Heart left ventricle (tissue), 16 donors: ENCODE data around the gene ARHGEF12. TPM values are rescaled to one million over a fixed set of nuclear protein-coding genes. Genes with fewer than 3 reads are reported as not detected.
A peak's percentile ranks its signal among the peaks of the same experiment; 100 is the strongest.

Experiments
- ATAC-seq, 4 donors: fragments of 200-7000 bp; cut with Tn5 transposase; one replicate each; pipeline ENCODE4 v1.9.1; 2020 to 2022; ENCODE audit warnings: moderate library complexity in 4 of 4, mild to moderate bottlenecking in 3 of 4, moderate number of reproducible peaks in 1 of 4
- DNase-seq, 5 donors: peaks; one replicate each; pipeline ENCODE4 v3.0.0-alpha.2; 2020
- H3K27ac ChIP-seq, 12 donors: fragments of 200-600 bp; sonication (generic) in 4 of 12; one replicate each; pipeline versions ENCODE4 v1.5.0 to v1.8.0; 2016 to 2022; ENCODE audit warnings: mild to moderate bottlenecking in 2 of 12
- H3K27me3 ChIP-seq, 9 donors: fragments of 200-600 bp; sonication (generic) in 2 of 9; one replicate each; pipeline versions ENCODE4 v1.5.1 to v1.8.0; 2016 to 2022; ENCODE audit warnings: mild to moderate bottlenecking in 3 of 9
- H3K36me3 ChIP-seq, 9 donors: fragments of 200-600 bp; sonication (generic) in 2 of 9; one replicate each; pipeline versions ENCODE4 v1.5.0 to v1.8.0; 2018 to 2022; ENCODE audit warnings: mild to moderate bottlenecking in 2 of 9
- H3K4me1 ChIP-seq, 12 donors: fragments of 200-600 bp; sonication (generic) in 4 of 12; one replicate each; pipeline versions ENCODE4 v1.5.0 to v1.8.0; 2016 to 2022; ENCODE audit warnings: mild to moderate bottlenecking in 3 of 12
- H3K4me3 ChIP-seq, 12 donors: fragments of 200-600 bp; sonication (generic) in 4 of 12; one replicate each; pipeline versions ENCODE4 v1.5.0 to v1.8.0; 2017 to 2022; ENCODE audit warnings: mild to moderate bottlenecking in 9 of 12, moderate library complexity in 4 of 12
- H3K9me3 ChIP-seq, 12 donors: fragments of 200-600 bp; sonication (generic) in 4 of 12; one replicate each; pipeline versions ENCODE4 v1.5.0 to v1.8.0; 2016 to 2022; ENCODE audit warnings: mild to moderate bottlenecking in 1 of 12
- POLR2A ChIP-seq, 2 donors: fragments of 450-650 bp; IDR thresholded peaks; one replicate each; pipeline ENCODE4 v1.6.1; 2017; ENCODE audit warnings: antibody characterized with exemption in 2 of 2, mild to moderate bottlenecking in 2 of 2, moderate library complexity in 2 of 2
- WGBS, 4 donors: extraction: QIAGEN DNeasy Blood & Tissue Kit in 2 of 4; methylation state at CpG; one replicate each; pipeline versions ENCODE4 v1.1.5 to v1.1.7; 2013 to 2018; 5-methylcytosine and 5-hydroxymethylcytosine counted together
- intact Hi-C, 10 donors: fragments of 100-400 bp; cut with DNase I; formaldehyde crosslinking; loops; one replicate each; pipeline versions ENCODE4 v1.11.1 to v1.14.2; 2022
- polyA plus RNA-seq, 2 donors: library from polyadenylated mRNA; stranded (reverse); fragments of 200-250 nt; gene quantifications; one replicate each; pipeline ENCODE4 v1.2.3, GENCODE V29; 2013
- total RNA-seq, 9 donors: library from RNA; depleted of rRNA in 2 of 9; stranded (reverse); fragments of >200 nt in 2 of 9; fragmentation: NEBNext Ultra II Directional in 3 of 9; extraction: Animal tissue kit (Norgen Biotek cat#: 25700) in 3 of 9; gene quantifications; one replicate each; pipeline versions ENCODE4 v1.1.0 to v1.2.4, GENCODE V29; 2016 to 2023
- TF ChIP-seq, protein P1 (sequence below), 12 donors: fragments of 200-600 bp; sonication (generic) in 4 of 12; IDR thresholded peaks; one replicate each; pipeline versions ENCODE4 v1.5.0 to v1.8.0; 2018 to 2022; ENCODE audit warnings: antibody characterized with exemption in 12 of 12, mild to moderate bottlenecking in 5 of 12
- donor health status: ischemic (EF 13 %, LVEDD 7.1; RV severe dilation, severe dysfunction).
- donor health status: healthy with polysubstance abuse.
- donor health status: DM: no; HTN: yes; CAD: no.
- donor health status: DM: no; HTN: no; CAD: no.
- donor health status: ischemic (EF 25% LVEDD 6.9; RV normal size, moderate dysfunction).
- donor health status: ischemic (EF 25% LVEDD 5.7; RV mildly dilated, moderate dysfunction).
- donor health status: healthy.
- donor health status: DM: yes; HTN: yes; CAD: no.
- donor health status: ischemic (EF 35%, LVEDD 5.7; RV mildly dilated, moderate dysfunction).
- donor health status: nonischemic (EF 11% LVEDD 7.7; RV severe dilation, severe dysfunction).
- donor health status: DM: yes; HTN: yes; CAD: no.
- donor health status: PGD.
- donor health status: ischemic (EF 29% LVEDD 5.4; RV normal size, mild dysfunction).
- donor health status: nonischemic (EF 23%, LVEDD 6.1; RV moderate dilation, normal function).

The ARHGEF12 gene
- total and polyA plus RNA-seq, 11 donors: 22.0 to 140 (median 112) TPM

DNA sequence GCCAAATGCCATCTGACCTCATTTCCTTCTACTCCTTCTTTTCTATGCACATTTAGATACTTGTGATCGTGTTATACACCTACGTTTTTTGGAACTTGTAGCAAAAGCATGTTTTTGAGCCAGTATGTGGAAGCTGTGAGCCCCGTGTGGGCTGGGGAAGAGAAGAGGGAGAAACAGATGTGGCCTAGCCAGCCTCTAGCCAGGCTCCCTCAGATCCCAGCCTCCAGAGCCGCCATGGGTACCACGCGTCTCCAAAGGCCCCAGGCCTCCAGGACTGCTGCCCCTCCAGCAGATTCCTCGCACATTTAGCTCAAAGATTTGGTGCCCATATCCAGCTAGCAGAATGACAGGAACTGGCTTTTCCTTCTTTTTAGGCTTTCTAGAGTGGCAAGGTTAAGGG, 28.1 kb upstream of the ARHGEF12 start:
- DNase-seq (no peak), ATAC-seq (no peak)
- H3K4me3 ChIP-seq: no peak overlapping the region
- H3K9me3 ChIP-seq: no peaks in the 10 kb centered on the region
- peaks cover 0 to 5% (median 0%) of the 10 kb centered on the region in 12 donors for H3K4me1 ChIP-seq
- TF ChIP-seq, protein P1, sequence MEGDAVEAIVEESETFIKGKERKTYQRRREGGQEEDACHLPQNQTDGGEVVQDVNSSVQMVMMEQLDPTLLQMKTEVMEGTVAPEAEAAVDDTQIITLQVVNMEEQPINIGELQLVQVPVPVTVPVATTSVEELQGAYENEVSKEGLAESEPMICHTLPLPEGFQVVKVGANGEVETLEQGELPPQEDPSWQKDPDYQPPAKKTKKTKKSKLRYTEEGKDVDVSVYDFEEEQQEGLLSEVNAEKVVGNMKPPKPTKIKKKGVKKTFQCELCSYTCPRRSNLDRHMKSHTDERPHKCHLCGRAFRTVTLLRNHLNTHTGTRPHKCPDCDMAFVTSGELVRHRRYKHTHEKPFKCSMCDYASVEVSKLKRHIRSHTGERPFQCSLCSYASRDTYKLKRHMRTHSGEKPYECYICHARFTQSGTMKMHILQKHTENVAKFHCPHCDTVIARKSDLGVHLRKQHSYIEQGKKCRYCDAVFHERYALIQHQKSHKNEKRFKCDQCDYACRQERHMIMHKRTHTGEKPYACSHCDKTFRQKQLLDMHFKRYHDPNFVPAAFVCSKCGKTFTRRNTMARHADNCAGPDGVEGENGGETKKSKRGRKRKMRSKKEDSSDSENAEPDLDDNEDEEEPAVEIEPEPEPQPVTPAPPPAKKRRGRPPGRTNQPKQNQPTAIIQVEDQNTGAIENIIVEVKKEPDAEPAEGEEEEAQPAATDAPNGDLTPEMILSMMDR (IDR thresholded peaks at IDR 0.05): no peak
- TF ChIP-seq POLR2A (IDR thresholded peaks at IDR 0.05): no peak
- H3K36me3 ChIP-seq: no peaks in the 10 kb centered on the region
- H3K27ac ChIP-seq: no peak overlapping the region
- H3K27me3 ChIP-seq: peaks cover 0 to 3% (median 0%) of the 10 kb centered on the region in 9 donors
- 83 to 90% (median 84%) methylated on average over 7 of the region's 7 CpGs for WGBS, 4 donors
- intact Hi-C loops: no loop called here

DNA sequence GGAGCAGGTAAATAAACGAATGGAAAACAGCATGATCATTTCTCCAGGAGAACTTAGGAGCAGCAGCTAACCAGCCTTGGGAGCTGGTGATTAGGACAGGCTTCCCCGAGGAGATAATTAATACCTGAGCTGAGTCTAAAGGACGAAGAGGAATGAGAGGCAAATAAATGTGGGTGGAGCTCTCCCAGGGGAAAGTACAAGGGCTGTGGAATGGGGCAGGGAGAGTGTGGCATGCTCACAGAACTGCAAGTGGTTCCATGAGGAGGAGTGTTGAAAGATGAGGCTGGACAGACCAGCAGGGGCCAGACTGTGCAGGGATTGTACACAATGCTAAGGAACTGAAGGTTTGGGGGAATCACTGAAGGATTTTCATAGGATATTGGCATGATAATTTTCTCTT, 25.3 kb upstream of the ARHGEF12 start:
- no peak overlapping the region for H3K27ac ChIP-seq
- H3K4me3 ChIP-seq: no peak overlapping the region
- ATAC-seq: no peak
- no peaks in the 10 kb centered on the region for H3K27me3 ChIP-seq
- H3K4me1 ChIP-seq: peaks cover 0 to 12% (median 6%) of the 10 kb centered on the region in 12 donors
- DNase-seq: no peak
- TF ChIP-seq POLR2A (IDR thresholded peaks at IDR 0.05): no peak
- TF ChIP-seq, protein P1 (IDR thresholded peaks at IDR 0.05): no peak
- no peaks in the 10 kb centered on the region for H3K36me3 ChIP-seq
- H3K9me3 ChIP-seq: no peaks in the 10 kb centered on the region
- intact Hi-C loops: loop anchor here in 1 of 10 donors (10.0 kb wide), 1 partner anchor 374 kb away; no protein-coding TSS in a partner anchor
- WGBS, 4 donors: 70 to 78% (median 75%) methylated on average over 3 of the region's 3 CpGs

DNA sequence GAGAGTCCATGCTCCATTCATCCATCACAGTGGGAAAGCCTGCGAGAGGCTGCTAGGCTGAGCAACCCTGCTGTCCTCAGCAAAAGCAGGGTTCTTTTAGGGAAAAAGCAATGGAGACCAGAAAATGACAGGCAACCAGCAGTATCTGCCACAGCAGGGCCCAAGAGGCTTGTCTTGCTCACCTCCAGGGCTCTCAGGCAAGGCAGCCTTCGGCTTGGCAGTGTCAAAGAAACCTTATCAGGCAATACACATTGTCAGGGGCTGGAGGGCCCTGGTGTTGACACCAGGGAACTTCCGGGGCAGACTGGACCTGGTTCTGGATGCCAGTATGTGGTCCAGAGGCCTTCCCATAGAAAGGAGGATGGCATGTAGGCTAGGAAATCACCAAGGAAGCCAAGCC, 21.4 kb upstream of the ARHGEF12 start:
- 55 to 81% (median 58%) methylated on average over 3 of the region's 3 CpGs for WGBS, 4 donors
- Histone ChIP-seq H3K27me3 (peaks cover 0 to 3% (median 0%) of the 10 kb centered on the region in 9 donors), H3K36me3 (no peaks in the 10 kb centered on the region), H3K4me1 (peaks cover 0 to 33% (median 16%) of the 10 kb centered on the region in 12 donors), H3K27ac (peak overlapping the region in 4 of 12 donors; percentile 3 to 39 (median 20)), H3K9me3 (no peaks in the 10 kb centered on the region), H3K4me3 (no peak overlapping the region)
- no peak for DNase-seq
- TF ChIP-seq, protein P1 (IDR thresholded peaks at IDR 0.05): no peak
- no peak for TF ChIP-seq POLR2A (IDR thresholded peaks at IDR 0.05)
- ATAC-seq: peak in 1 of 4 donors; percentile 6
- intact Hi-C loops: loop anchor here in 1 of 10 donors (10.0 kb wide), 1 partner anchor 370 kb away; no protein-coding TSS in a partner anchor

DNA sequence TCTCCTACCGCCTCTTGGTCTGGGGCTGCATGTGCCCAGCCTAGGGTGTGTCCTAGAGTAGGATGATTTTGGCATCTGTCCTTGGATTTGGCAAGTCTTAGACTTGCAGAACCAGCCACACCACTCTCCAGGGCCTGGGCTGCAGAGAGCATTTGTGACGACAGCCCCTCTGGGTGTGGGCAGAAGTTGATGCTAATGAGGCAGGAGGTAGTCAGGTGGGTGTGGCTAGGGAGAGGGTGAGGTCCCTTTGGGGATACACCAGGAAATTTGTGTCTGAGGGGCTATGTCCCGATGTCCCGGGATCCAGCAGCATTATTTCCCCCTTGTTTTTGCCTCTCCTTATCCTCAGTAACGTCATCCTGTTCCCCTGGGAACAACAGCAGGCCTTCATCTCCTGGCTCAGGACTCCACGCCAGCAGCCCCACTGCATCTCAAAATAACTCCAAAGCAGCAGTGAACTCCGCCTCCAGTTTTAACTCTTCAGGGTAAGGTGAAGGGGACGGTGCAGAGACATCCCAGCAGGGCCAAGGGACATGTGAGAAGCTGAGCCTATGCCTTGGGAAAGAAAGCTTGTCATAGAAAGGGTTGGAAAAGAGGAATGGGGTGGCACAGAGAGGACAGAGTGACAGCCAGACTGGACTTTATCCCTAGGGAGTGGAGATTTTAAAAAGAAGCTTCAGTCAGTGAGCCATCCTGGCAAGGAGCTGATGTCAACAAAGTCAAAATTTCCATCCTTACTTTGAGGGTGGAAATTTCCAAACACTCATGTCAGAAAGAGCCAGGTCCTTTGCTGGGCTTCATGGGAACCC, 19.1 kb upstream of the ARHGEF12 start:
- ATAC-seq (peak; percentile 68 to 89 (median 84)), DNase-seq (peak; percentile 69 to 83 (median 75))
- peaks cover 0 to 33% (median 16%) of the 10 kb centered on the region in 12 donors for H3K4me1 ChIP-seq
- no peaks in the 10 kb centered on the region for H3K9me3 ChIP-seq
- peak overlapping the region in 11 of 12 donors; percentile 21 to 69 (median 61) for H3K27ac ChIP-seq
- 10 to 17% (median 13%) methylated on average over 8 of the region's 8 CpGs for WGBS, 4 donors
- no peak for TF ChIP-seq POLR2A (IDR thresholded peaks at IDR 0.05)
- TF ChIP-seq, protein P1 (IDR thresholded peaks at IDR 0.05): no peak
- H3K36me3 ChIP-seq: no peaks in the 10 kb centered on the region
- H3K27me3 ChIP-seq: peaks cover 0 to 3% (median 0%) of the 10 kb centered on the region in 9 donors
- intact Hi-C loops: loop anchor here in 1 of 10 donors (10.0 kb wide), 1 partner anchor 368 kb away; no protein-coding TSS in a partner anchor
- H3K4me3 ChIP-seq: no peak overlapping the region
